ENCODE data around the gene ASB18. TPM values are rescaled to one million over a fixed set of nuclear protein-coding genes. Genes with fewer than 3 reads are reported as not detected.

ASB18 gene
- total and polyA plus RNA-seq, 2 experiments from 2014 or later = not detected

DNA sequence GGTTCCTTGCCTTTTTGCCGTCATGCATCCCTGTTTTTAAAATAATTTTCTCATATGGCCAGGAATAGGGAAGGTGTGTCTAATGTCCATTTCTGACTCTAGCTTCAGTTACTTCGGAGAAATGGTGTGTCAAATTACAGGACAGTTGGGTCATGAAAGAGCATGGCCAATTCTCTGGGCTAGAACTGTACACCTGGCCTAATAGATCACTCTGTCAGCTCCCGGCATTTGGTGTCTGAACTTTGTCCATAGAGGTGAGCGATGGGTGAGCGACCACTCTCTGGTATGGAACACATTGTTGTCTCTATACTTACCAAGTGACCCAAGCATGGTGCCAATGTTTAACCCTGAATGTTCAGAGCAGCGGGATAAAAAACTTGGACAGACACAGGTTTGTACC is 38.3 kb upstream of the ASB18 start:
- Mint-ChIP-seq H3K36me3 (ENCODE audit: low read depth) (no peaks in the 10 kb centered on the region), H3K4me3 (no peak overlapping the region), H3K4me1 (peaks cover 9% of the 10 kb centered on the region), H3K9me3 (no peaks in the 10 kb centered on the region; the same call in 2 of the 3 replicates), H3K27me3 (ENCODE audit: insufficient read depth, low read depth, poor library complexity) (peaks cover 3% of the 10 kb centered on the region), H3K27ac (no peak overlapping the region)
- no peak overlapping the region for H2AFZ ChIP-seq
- H3K36me3 ChIP-seq (ENCODE audit: insufficient read depth) = no peaks in the 10 kb centered on the region
- DNase-seq (ENCODE audit: low spot score) (no peak), ATAC-seq (no peak)
- peaks cover 3% of the 10 kb centered on the region; the same call in 1 of the 2 replicates for H3K9me2 ChIP-seq (ENCODE audit: insufficient read depth)
- no peaks in the 10 kb centered on the region for H3K27me3 ChIP-seq (ENCODE audit: insufficient read depth)
- H3K4me3 ChIP-seq = no peak overlapping the region
- no peaks in the 10 kb centered on the region for H3F3A ChIP-seq (replicated peaks; ENCODE audit: low read depth)
- no peak overlapping the region for H3K27ac ChIP-seq (ENCODE audit: low read depth)
- TF ChIP-seq CREB1 (CRISPR knock-in tag; IDR thresholded peaks at IDR 0.05; ENCODE audit: low read depth) (no peak), JUNB (IDR thresholded peaks at IDR 0.05; ENCODE audit: unreplicated experiment) (no peak), EZH2 (IDR thresholded peaks at IDR 0.05; ENCODE audit: low read depth, unreplicated experiment) (no peak), EZH2phosphoT487 (IDR thresholded peaks at IDR 0.05; ENCODE audit: unreplicated experiment) (no peak), NANOG (IDR thresholded peaks at IDR 0.05; ENCODE audit: borderline replicate concordance) (no peak), POLR2AphosphoS5 (IDR thresholded peaks at IDR 0.05; ENCODE audit: low read depth) (no peak), ZNF331 (CRISPR knock-in tag; IDR thresholded peaks at IDR 0.05; ENCODE audit: low read depth) (no peak), STAT1 (IDR thresholded peaks at IDR 0.05; ENCODE audit: unreplicated experiment) (no peak), ZNF114 (CRISPR knock-in tag; IDR thresholded peaks at IDR 0.05) (no peak)
- TF ChIP-seq, protein P1, sequence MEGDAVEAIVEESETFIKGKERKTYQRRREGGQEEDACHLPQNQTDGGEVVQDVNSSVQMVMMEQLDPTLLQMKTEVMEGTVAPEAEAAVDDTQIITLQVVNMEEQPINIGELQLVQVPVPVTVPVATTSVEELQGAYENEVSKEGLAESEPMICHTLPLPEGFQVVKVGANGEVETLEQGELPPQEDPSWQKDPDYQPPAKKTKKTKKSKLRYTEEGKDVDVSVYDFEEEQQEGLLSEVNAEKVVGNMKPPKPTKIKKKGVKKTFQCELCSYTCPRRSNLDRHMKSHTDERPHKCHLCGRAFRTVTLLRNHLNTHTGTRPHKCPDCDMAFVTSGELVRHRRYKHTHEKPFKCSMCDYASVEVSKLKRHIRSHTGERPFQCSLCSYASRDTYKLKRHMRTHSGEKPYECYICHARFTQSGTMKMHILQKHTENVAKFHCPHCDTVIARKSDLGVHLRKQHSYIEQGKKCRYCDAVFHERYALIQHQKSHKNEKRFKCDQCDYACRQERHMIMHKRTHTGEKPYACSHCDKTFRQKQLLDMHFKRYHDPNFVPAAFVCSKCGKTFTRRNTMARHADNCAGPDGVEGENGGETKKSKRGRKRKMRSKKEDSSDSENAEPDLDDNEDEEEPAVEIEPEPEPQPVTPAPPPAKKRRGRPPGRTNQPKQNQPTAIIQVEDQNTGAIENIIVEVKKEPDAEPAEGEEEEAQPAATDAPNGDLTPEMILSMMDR (conservative IDR thresholded peaks at IDR 0.05; ENCODE audit: low read depth in 2 of 2) = no peak
- TF ChIP-seq, protein P2, sequence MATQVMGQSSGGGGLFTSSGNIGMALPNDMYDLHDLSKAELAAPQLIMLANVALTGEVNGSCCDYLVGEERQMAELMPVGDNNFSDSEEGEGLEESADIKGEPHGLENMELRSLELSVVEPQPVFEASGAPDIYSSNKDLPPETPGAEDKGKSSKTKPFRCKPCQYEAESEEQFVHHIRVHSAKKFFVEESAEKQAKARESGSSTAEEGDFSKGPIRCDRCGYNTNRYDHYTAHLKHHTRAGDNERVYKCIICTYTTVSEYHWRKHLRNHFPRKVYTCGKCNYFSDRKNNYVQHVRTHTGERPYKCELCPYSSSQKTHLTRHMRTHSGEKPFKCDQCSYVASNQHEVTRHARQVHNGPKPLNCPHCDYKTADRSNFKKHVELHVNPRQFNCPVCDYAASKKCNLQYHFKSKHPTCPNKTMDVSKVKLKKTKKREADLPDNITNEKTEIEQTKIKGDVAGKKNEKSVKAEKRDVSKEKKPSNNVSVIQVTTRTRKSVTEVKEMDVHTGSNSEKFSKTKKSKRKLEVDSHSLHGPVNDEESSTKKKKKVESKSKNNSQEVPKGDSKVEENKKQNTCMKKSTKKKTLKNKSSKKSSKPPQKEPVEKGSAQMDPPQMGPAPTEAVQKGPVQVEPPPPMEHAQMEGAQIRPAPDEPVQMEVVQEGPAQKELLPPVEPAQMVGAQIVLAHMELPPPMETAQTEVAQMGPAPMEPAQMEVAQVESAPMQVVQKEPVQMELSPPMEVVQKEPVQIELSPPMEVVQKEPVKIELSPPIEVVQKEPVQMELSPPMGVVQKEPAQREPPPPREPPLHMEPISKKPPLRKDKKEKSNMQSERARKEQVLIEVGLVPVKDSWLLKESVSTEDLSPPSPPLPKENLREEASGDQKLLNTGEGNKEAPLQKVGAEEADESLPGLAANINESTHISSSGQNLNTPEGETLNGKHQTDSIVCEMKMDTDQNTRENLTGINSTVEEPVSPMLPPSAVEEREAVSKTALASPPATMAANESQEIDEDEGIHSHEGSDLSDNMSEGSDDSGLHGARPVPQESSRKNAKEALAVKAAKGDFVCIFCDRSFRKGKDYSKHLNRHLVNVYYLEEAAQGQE (IDR thresholded peaks at IDR 0.05; ENCODE audit: unreplicated experiment) = no peak
- TF ChIP-seq, protein P3, sequence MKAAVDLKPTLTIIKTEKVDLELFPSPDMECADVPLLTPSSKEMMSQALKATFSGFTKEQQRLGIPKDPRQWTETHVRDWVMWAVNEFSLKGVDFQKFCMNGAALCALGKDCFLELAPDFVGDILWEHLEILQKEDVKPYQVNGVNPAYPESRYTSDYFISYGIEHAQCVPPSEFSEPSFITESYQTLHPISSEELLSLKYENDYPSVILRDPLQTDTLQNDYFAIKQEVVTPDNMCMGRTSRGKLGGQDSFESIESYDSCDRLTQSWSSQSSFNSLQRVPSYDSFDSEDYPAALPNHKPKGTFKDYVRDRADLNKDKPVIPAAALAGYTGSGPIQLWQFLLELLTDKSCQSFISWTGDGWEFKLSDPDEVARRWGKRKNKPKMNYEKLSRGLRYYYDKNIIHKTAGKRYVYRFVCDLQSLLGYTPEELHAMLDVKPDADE (IDR thresholded peaks at IDR 0.05) = no peak
- TF ChIP-seq, protein P4, sequence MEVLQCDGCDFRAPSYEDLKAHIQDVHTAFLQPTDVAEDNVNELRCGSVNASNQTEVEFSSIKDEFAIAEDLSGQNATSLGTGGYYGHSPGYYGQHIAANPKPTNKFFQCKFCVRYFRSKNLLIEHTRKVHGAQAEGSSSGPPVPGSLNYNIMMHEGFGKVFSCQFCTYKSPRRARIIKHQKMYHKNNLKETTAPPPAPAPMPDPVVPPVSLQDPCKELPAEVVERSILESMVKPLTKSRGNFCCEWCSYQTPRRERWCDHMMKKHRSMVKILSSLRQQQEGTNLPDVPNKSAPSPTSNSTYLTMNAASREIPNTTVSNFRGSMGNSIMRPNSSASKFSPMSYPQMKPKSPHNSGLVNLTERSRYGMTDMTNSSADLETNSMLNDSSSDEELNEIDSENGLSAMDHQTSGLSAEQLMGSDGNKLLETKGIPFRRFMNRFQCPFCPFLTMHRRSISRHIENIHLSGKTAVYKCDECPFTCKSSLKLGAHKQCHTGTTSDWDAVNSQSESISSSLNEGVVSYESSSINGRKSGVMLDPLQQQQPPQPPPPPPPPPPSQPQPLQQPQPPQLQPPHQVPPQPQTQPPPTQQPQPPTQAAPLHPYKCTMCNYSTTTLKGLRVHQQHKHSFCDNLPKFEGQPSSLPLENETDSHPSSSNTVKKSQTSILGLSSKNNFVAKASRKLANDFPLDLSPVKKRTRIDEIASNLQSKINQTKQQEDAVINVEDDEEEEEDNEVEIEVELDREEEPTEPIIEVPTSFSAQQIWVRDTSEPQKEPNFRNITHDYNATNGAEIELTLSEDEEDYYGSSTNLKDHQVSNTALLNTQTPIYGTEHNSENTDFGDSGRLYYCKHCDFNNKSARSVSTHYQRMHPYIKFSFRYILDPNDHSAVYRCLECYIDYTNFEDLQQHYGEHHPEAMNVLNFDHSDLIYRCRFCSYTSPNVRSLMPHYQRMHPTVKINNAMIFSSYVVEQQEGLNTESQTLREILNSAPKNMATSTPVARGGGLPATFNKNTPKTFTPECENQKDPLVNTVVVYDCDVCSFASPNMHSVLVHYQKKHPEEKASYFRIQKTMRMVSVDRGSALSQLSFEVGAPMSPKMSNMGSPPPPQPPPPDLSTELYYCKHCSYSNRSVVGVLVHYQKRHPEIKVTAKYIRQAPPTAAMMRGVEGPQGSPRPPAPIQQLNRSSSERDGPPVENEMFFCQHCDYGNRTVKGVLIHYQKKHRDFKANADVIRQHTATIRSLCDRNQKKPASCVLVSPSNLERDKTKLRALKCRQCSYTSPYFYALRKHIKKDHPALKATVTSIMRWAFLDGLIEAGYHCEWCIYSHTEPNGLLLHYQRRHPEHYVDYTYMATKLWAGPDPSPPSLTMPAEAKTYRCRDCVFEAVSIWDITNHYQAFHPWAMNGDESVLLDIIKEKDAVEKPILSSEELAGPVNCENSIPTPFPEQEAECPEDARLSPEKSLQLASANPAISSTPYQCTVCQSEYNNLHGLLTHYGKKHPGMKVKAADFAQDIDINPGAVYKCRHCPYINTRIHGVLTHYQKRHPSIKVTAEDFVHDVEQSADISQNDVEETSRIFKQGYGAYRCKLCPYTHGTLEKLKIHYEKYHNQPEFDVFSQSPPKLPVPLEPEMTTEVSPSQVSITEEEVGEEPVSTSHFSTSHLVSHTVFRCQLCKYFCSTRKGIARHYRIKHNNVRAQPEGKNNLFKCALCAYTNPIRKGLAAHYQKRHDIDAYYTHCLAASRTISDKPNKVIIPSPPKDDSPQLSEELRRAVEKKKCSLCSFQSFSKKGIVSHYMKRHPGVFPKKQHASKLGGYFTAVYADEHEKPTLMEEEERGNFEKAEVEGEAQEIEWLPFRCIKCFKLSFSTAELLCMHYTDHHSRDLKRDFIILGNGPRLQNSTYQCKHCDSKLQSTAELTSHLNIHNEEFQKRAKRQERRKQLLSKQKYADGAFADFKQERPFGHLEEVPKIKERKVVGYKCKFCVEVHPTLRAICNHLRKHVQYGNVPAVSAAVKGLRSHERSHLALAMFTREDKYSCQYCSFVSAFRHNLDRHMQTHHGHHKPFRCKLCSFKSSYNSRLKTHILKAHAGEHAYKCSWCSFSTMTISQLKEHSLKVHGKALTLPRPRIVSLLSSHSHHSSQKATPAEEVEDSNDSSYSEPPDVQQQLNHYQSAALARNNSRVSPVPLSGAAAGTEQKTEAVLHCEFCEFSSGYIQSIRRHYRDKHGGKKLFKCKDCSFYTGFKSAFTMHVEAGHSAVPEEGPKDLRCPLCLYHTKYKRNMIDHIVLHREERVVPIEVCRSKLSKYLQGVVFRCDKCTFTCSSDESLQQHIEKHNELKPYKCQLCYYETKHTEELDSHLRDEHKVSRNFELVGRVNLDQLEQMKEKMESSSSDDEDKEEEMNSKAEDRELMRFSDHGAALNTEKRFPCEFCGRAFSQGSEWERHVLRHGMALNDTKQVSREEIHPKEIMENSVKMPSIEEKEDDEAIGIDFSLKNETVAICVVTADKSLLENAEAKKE (CRISPR knock-in tag; IDR thresholded peaks at IDR 0.05) = no peak
- no peaks in the 10 kb centered on the region for H4K20me1 ChIP-seq (replicated peaks; ENCODE audit: insufficient read depth)
- peaks cover 10% of the 10 kb centered on the region for H3K4me1 ChIP-seq (ENCODE audit: insufficient read depth)
- no peak overlapping the region for H3K4me2 ChIP-seq
- H3K79me2 ChIP-seq (replicated peaks; ENCODE audit: insufficient read depth) = no peaks in the 10 kb centered on the region

Measured in GM23338 (cell line).